ENCODE results near the gene PRPF6. TPM values are rescaled to one million over a fixed set of nuclear protein-coding genes. Genes with fewer than 3 reads are reported as not detected.

PRPF6 gene
- total and polyA plus RNA-seq, 2 of the 13 experiments (the other 11 are each of a cell fraction or from before 2014, with no cell fraction given): 63.7 to 101 TPM

- Histone ChIP-seq H2AFZ (ENCODE audit: low read length) (no peak overlapping the region), H3K9me3 (ENCODE audit: low read length) (no peaks in the 10 kb centered on the region), H3K79me2 (ENCODE audit: insufficient read depth, low read length) (peaks cover 16% of the 10 kb centered on the region), H3K27ac (ENCODE audit: extremely low read length, insufficient read depth, low read length) (peak overlapping the region; percentile 83), H3K4me2 (ENCODE audit: low read depth, low read length) (no peak overlapping the region), H3K36me3 (replicated peaks in 1 of 2; ENCODE audit: control insufficient read depth in 1 of 2, insufficient read depth in 2 of 2, low read length in 2 of 2) (peaks cover 41 to 44% of the 10 kb centered on the region in 2 experiments; a peak in 4 of 5 replicates), H4K20me1 (ENCODE audit: insufficient read depth, low read length) (peaks cover 14% of the 10 kb centered on the region), H3K4me3 (replicated peaks in 1 of 3; ENCODE audit: insufficient read depth in 1 of 3, low read depth in 2 of 3, low read length in 3 of 3) (no peak overlapping the region), H3K9ac (ENCODE audit: insufficient read depth, low read depth, low read length) (no peak overlapping the region; the same call in 1 of the 2 replicates), H3K4me1 (ENCODE audit: insufficient read depth, low read length) (peaks cover 35% of the 10 kb centered on the region), H3K27me3 (ENCODE audit: control insufficient read depth in 1 of 2, insufficient read depth in 2 of 2, low read length in 2 of 2) (no peaks in the 10 kb centered on the region)
- intact Hi-C loops (cut with micrococcal nuclease; ENCODE audit: unreplicated experiment) (no loop called here), in situ Hi-C loops (cut with HindIII; ENCODE audit: extremely low pct_ligation_motif_present, low pct_unique_long_range_greater_than_20kb) (no loop called here)
- POLR2A ChIA-PET: interaction anchor here (0.8 to 1.4 kb wide), 4 partner anchors 8 to 26 kb away, joined by 3 to 6 read pairs (median 3); no protein-coding TSS in a partner anchor
- WGBS (ENCODE audit: low lambda C conversion rate): 95% methylated on average over 10 of the region's 10 CpGs
- no peak for ATAC-seq
- BruUV-seq (replicated peaks): no TSS peak
- CTCF ChIA-PET (ENCODE audit: low intra/inter-chr PET ratio, low total read pairs): no interaction called here
- FAIRE-seq: no peak
- no peak for DNase-seq (ENCODE audit: low spot score)
- no peak for TF ChIP-seq DNMT3B (CRISPR knock-in tag; conservative IDR thresholded peaks at IDR 0.05)
- no peak for TF ChIP-seq STAG1 (CRISPR knock-in tag; IDR thresholded peaks at IDR 0.05)
- no peak for TF ChIP-seq CHD4 (IDR thresholded peaks at IDR 0.05; ENCODE audit: borderline replicate concordance, low read length)
- TF ChIP-seq ETV5 (CRISPR knock-in tag; IDR thresholded peaks at IDR 0.05; ENCODE audit: borderline replicate concordance): no peak
- no peak for TF ChIP-seq FOXO1 (CRISPR knock-in tag; IDR thresholded peaks at IDR 0.05)
- TF ChIP-seq RBFOX2 (IDR thresholded peaks at IDR 0.05; ENCODE audit: low read depth, low read length): peak; percentile 39; the same call in 1 of the 2 replicates
- TF ChIP-seq ASH2L (IDR thresholded peaks at IDR 0.05; ENCODE audit: insufficient read length, low read depth, low read length): no peak
- no peak for TF ChIP-seq RAD21 (CRISPR knock-in tag; IDR thresholded peaks at IDR 0.05)
- TF ChIP-seq ARID5B (CRISPR knock-in tag; IDR thresholded peaks at IDR 0.05): no peak
- TF ChIP-seq HMGXB3 (CRISPR knock-in tag; IDR thresholded peaks at IDR 0.05; ENCODE audit: borderline replicate concordance): no peak
- TF ChIP-seq SRF (IDR thresholded peaks at IDR 0.05; ENCODE audit: low read depth, low read length): no peak
- no peak for TF ChIP-seq MTF1 (CRISPR knock-in tag; IDR thresholded peaks at IDR 0.05)
- peak; percentile 58 for TF ChIP-seq AGO2 (optimal IDR thresholded peaks at IDR 0.05; ENCODE audit: low read depth, low read length)
- no peak for TF ChIP-seq KDM5A (IDR thresholded peaks at IDR 0.05; ENCODE audit: borderline replicate concordance, low read length)
- no peak for TF ChIP-seq ZNF607 (CRISPR knock-in tag; IDR thresholded peaks at IDR 0.05; ENCODE audit: borderline replicate concordance)
- no peak for TF ChIP-seq SP2 (CRISPR knock-in tag; IDR thresholded peaks at IDR 0.05)
- TF ChIP-seq ZBTB38 (CRISPR knock-in tag; IDR thresholded peaks at IDR 0.05): no peak
Measured at GRCh38 chr20:63958964-63959698, 21.8 kb upstream of the PRPF6 start.

Data from HepG2 (cell line).